GM19395 (cell line): ENCODE data around the gene ART3.

Experiments used
- ATAC-seq: cut with Tn5 transposase; IDR thresholded peaks from one replicate; pipeline ENCODE4 v1.9.1; 2021; ENCODE audit warnings: mild to moderate bottlenecking, moderate library complexity; ENCODE audit not compliant: unreplicated experiment

The ART3 gene

DNA sequence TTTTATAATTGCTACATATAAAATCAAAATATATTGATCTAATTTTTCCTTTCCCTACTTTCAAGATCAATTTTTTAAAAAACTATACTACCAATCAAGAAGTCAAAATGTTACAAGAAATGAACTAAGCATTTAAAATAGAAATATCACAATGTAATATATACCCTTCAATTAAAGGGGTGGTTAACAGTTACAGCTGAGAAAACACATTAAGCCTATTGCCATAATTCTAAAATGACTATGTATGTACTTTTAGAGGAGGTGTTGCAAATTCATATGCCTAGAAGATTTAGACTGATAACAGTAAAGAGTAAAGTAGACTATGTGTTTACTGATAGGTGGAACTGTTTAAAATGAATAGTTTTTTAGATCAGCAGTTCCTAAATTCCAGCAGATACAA, 70.0 kb downstream of the ART3 start:
- no peak for ATAC-seq

DNA sequence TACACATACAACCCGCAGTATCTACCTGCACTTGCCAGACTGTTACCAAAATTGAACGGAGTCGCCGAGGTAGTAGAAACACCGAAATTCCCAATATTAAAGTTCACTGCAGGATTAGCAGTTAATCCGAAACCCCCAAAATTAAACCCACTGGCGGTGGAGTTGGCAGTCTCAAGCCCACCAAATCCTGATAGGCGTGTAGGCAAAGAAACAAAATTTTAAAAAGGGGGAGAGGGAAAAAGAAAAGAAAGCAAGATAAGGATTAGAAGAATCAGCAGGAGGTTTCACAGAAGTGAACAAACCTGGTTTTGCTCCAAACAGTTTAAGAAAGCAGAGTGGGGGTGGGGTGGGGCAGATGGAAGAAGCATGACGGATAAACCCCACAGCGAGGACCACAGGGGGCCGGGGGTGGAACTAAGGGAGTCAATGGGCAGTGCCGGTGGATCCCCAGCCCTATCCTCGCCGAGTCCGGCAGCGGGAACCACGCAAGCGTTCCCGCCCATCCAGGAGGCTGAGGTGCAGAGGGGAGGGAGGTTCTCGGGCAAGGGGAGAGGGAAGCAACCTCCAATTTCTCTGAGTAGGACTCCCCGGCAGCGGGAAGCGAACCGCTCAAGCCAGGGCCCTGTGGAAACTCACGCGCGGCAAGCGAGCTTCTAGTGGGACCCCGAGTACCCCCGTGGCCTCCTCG, 73.1 kb downstream of the ART3 start:
- ATAC-seq = peak; percentile 50

DNA sequence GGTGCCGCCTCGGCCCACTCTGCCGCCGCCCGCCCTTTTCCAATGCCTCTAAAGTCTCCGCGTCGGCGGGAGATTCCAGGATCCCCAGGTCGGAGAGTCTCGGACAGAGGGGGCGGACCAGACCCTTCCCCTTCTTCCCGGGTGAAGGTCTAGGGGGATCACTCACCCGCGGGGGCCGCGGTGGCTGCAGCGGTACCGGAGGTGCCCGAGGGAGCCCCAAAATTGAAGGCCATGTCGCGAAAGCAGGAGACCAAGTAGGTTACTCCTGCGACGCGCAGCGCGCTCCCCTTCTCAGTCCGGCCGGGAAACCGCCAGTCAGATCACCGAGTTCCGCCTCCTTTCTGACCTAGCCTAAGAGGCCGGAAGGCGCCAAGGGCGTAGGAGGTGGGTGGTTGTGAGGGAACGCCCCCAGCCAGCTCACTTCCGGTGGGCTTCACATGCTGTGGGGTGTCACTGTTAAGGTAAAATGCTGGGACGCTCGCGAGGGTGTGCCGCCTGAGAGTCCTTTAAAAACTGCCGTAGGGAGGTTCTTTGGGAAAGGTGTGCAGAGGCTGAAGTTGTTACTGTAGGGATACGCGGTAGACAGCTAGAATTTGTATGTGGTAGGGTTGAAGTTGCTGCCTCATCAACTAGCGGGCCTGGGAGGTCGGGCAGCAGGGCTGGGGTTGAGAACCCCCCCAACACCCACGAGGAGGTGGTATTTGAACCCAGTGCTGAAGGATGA, 73.8 kb downstream of the ART3 start, which contains the start of gene NUP54:
TSS of gene NUP54 (minus strand) at position 256 of the 724 bp plus-strand sequence. CDS start at position 233, 23 bp downstream.
- ATAC-seq = peak; percentile 99

DNA sequence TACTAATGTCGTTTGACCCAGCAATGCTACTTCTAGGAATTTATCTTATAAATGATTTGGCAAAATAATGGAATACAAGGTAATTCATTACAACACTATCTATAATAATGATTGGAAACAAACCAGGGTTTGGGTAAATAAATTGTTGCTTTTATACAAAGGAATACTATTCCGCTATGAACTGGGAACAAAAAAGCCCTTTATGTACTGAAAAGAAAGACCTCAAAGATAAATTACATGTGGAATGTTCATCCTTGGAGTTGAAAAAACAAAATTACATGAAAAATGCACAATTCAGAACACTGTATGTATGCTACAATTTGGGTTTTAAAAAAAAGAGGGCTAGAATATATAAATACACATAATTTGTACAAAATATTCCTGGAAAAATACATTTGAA, 78.8 kb downstream of the ART3 start:
- ATAC-seq = no peak

DNA sequence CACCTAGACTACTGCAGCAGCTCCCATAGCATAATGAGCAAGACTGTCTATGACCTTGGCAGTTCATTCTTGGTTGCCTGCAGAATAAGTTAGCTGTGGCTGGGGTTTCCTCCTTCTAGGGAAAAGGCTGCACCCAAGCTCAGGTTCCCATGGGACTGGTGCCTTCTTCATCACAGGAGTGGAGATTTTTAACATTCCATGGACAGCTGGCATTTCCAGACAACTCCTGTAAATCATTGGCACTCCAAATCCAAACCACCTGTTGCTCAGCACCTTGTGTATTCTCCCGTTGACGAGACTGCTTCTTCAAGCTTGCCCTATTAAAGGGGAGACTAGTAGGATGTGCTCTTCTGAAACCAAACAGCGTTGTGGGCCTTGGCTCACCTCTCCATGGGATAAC, 81.5 kb downstream of the ART3 start:
- ATAC-seq = no peak

DNA sequence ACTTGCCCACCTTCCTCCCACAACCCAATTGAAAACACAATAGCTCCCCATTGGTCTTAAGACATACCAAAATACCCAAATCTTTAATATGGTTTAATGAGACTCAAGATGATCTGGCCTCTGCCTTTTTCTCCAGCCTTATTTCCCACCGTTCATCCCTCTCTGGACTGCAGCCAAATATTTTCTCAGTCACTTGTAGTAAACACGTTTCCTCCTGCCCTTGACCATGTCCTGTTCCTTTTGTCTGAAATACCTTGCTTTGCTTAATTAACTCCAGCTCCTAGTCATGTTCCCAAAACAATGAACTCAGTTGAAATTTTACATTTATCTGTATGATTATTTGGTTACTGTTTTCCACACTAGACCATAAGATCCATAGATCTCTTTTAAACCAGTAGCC, 82.1 kb downstream of the ART3 start:
- ATAC-seq = no peak

DNA sequence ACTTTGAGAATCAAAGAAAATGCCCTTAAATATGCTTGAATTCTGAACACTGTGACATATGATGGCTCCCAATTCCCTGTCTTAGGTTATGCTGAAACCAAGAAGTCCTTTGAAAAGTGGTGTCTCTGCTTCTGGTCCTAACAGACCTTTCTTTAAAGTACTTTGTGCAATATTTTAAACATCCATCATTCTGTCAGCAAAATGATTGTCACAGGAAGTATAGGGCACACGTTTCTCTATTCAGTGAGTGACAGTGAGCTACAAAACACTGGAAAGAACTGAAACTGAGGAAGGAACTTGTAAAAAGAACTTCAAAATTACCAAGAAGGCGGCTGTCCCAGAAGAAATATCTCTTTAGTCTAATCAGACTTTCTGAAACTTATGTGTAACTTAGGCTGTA, 85.8 kb downstream of the ART3 start:
- ATAC-seq = no peak
